Vagina (tissue), 2 donors: Measurements from ENCODE around the gene S100PBP. TPM values are rescaled to one million over a fixed set of nuclear protein-coding genes. Genes with fewer than 3 reads are reported as not detected.
A peak's percentile ranks its signal among the peaks of the same experiment; 100 is the strongest.

Source experiments
- DNase-seq, 2 donors: peaks; one replicate each; pipeline ENCODE4 v3.0.0-alpha.2; 2017; ENCODE audit errors: extremely low spot score in 2 of 2
- H3K27ac ChIP-seq: fragments of 200-600 bp; sonication (generic); one replicate; pipeline ENCODE4 v1.5.1; 2019
- H3K27me3 ChIP-seq: fragments of 200-600 bp; sonication (generic); one replicate; pipeline ENCODE4 v1.5.1; 2019
- H3K36me3 ChIP-seq, 2 donors: fragments of 200-600 bp; sonication (generic); one replicate each; pipeline ENCODE4 v1.5.1; 2017 to 2019
- H3K4me1 ChIP-seq: fragments of 200-600 bp; sonication (generic); one replicate; pipeline ENCODE4 v1.5.1; 2019
- H3K4me3 ChIP-seq, 2 donors: fragments of 200-600 bp; sonication (generic); 1 replicate in 1 of 2; 2 replicates in 1 of 2; pipeline ENCODE4 v1.5.1; 2016 to 2019
- H3K9me3 ChIP-seq: fragments of 200-600 bp; sonication (generic); one replicate; pipeline ENCODE4 v1.5.1; 2019
- CTCF ChIP-seq, 3 experiments: fragments of 450-650 bp in 2 of 3; fragments of 200-600 bp in 1 of 3; sonication (generic) in 1 of 3; IDR thresholded peaks; one replicate each; pipeline ENCODE4 v1.5.1; 2017 to 2019; ENCODE audit warnings: antibody characterized with exemption in 3 of 3, mild to moderate bottlenecking in 2 of 3, moderate library complexity in 2 of 3
- POLR2A ChIP-seq, 2 donors: fragments of 450-650 bp; IDR thresholded peaks; one replicate each; pipeline ENCODE4 v1.6.1; 2017; ENCODE audit warnings: antibody characterized with exemption in 2 of 2, mild to moderate bottlenecking in 2 of 2, moderate library complexity in 2 of 2
- POLR2AphosphoS5 ChIP-seq, 2 donors: sonication (generic); formaldehyde crosslinking; IDR thresholded peaks; one replicate each; pipeline ENCODE4 v1.9.0; 2017; ENCODE audit warnings: antibody characterized with exemption in 2 of 2, mild to moderate bottlenecking in 2 of 2, low read depth in 1 of 2; ENCODE audit not compliant: insufficient read depth in 1 of 2
- intact Hi-C: fragments of 100-400 bp; cut with DNase I; formaldehyde crosslinking; loops from one replicate; pipeline ENCODE4 v1.15.1; 2023
- total RNA-seq: library from RNA; depleted of rRNA; stranded (reverse); fragments of >200 nt; gene quantifications from one replicate; pipeline ENCODE4 v1.2.3, GENCODE V29; 2016

The S100PBP gene
- total RNA-seq, 1 donor from 2014 or later, result 19.6 TPM

GRCh38 chr1:32816676-32817158 is 736 bp upstream of the S100PBP start:
- no peak for TF ChIP-seq CTCF (IDR thresholded peaks at IDR 0.05)
- TF ChIP-seq POLR2AphosphoS5 (IDR thresholded peaks at IDR 0.05; ENCODE audit: insufficient read depth in 1 of 2, low read depth in 1 of 2), result no peak
- TF ChIP-seq POLR2A (IDR thresholded peaks at IDR 0.05), result no peak
- no peaks in the 10 kb centered on the region for H3K27me3 ChIP-seq
- no peaks in the 10 kb centered on the region for H3K9me3 ChIP-seq
- H3K27ac ChIP-seq, result peak overlapping the region; percentile 96
- peak overlapping the region; percentile 91 to 97 for H3K4me3 ChIP-seq
- peak in 1 of 2 donors; percentile 85 for DNase-seq
- no peaks in the 10 kb centered on the region for H3K36me3 ChIP-seq
- intact Hi-C loops, result no loop called here
- H3K4me1 ChIP-seq, result peaks cover 60% of the 10 kb centered on the region

- DNase-seq, result peak in 1 of 2 donors; percentile 92
- no peaks in the 10 kb centered on the region for H3K9me3 ChIP-seq
- H3K36me3 ChIP-seq, result no peaks in the 10 kb centered on the region
- no peaks in the 10 kb centered on the region for H3K27me3 ChIP-seq
- intact Hi-C loops, result no loop called here
- no peak for TF ChIP-seq CTCF (IDR thresholded peaks at IDR 0.05)
- peak in 1 of 2 donors; percentile 3 for TF ChIP-seq POLR2AphosphoS5 (IDR thresholded peaks at IDR 0.05; ENCODE audit: insufficient read depth in 1 of 2, low read depth in 1 of 2)
- peak overlapping the region; percentile 96 for H3K27ac ChIP-seq
- peaks cover 60% of the 10 kb centered on the region for H3K4me1 ChIP-seq
- H3K4me3 ChIP-seq, result peak overlapping the region; percentile 91 to 97
These were observed 648 bp downstream of the S100PBP start for GRCh38 chr1:32817815-32818786.

GRCh38 chr1:32818804-32819541 is 1.5 kb downstream of the S100PBP start:
- H3K27me3 ChIP-seq, result no peaks in the 10 kb centered on the region
- TF ChIP-seq POLR2AphosphoS5 (IDR thresholded peaks at IDR 0.05; ENCODE audit: insufficient read depth in 1 of 2, low read depth in 1 of 2) (no peak), CTCF (IDR thresholded peaks at IDR 0.05) (no peak)
- intact Hi-C loops, result no loop called here
- H3K27ac ChIP-seq, result peak overlapping the region; percentile 96
- H3K4me1 ChIP-seq, result peaks cover 52% of the 10 kb centered on the region
- no peak for DNase-seq
- H3K36me3 ChIP-seq, result no peaks in the 10 kb centered on the region
- H3K4me3 ChIP-seq, result peak overlapping the region; percentile 91 to 97
- H3K9me3 ChIP-seq, result no peaks in the 10 kb centered on the region

- H3K27ac ChIP-seq, result no peak overlapping the region
- TF ChIP-seq POLR2A (IDR thresholded peaks at IDR 0.05) (no peak), POLR2AphosphoS5 (IDR thresholded peaks at IDR 0.05; ENCODE audit: insufficient read depth in 1 of 2, low read depth in 1 of 2) (no peak), CTCF (IDR thresholded peaks at IDR 0.05) (no peak)
- no peak overlapping the region for H3K4me3 ChIP-seq
- H3K4me1 ChIP-seq, result peaks cover 3% of the 10 kb centered on the region
- H3K36me3 ChIP-seq, result peaks cover 0 to 47% of the 10 kb centered on the region in 2 donors
- H3K9me3 ChIP-seq, result no peaks in the 10 kb centered on the region
- intact Hi-C loops, result no loop called here
- H3K27me3 ChIP-seq, result no peaks in the 10 kb centered on the region
- no peak for DNase-seq
These were observed 7.7 kb downstream of the S100PBP start for GRCh38 chr1:32825181-32825580.
